H1 (cell line): ENCODE data around the gene MEA1. TPM values are rescaled to one million over a fixed set of nuclear protein-coding genes. Genes with fewer than 3 reads are reported as not detected.

ENCODE experiments used
- CTCF ChIA-PET: fragments of 300-600 bp; sonication (Branson Sonifier 250); formaldehyde crosslinking; loops from one replicate; lab custom pipeline; 2021; ENCODE audit not compliant: partially characterized antibody; lab: Charles Lee
- POLR2A ChIA-PET: fragments of 300-600 bp; sonication (Branson Sonifier 250); formaldehyde crosslinking; loops from one replicate; lab custom pipeline; 2021; ENCODE audit warnings: inconsistent platforms; ENCODE audit not compliant: partially characterized antibody; lab: Charles Lee
- DNase-seq, 2 experiments: peaks; one replicate each; pipeline versions ENCODE4 v3.0.0 to v3.0.0-alpha.2; 2010 to 2022; ENCODE audit warnings: low spot score in 2 of 2, low read depth in 1 of 2, mixed read lengths in 1 of 2
- FAIRE-seq: peaks from 2 replicates; lab custom pipeline; 2011; peaks lifted over from hg19 to GRCh38; lab: Jason Lieb, UNC
- H2AFZ ChIP-seq: 2 replicates; pipeline ENCODE4 v1.8.1; 2012; ENCODE audit warnings: low read length, inconsistent platforms
- H2AK5ac ChIP-seq: 2 replicates; pipeline ENCODE4 v1.6.1; 2013; ENCODE audit warnings: low read depth, low read length
- H2BK120ac ChIP-seq: replicated peaks from 2 replicates; pipeline ENCODE3; 2013; ENCODE audit warnings: low read depth, low read length, inconsistent platforms
- H2BK12ac ChIP-seq: 2 replicates; pipeline ENCODE4 v1.6.1; 2013; ENCODE audit warnings: low read depth, low read length
- H2BK15ac ChIP-seq: 2 replicates; pipeline ENCODE4 v1.6.1; 2013; ENCODE audit warnings: low read length
- H2BK20ac ChIP-seq: 2 replicates; pipeline ENCODE4 v1.6.1; 2013; ENCODE audit warnings: low read length
- H2BK5ac ChIP-seq: 2 replicates; pipeline ENCODE4 v1.6.1; 2013; ENCODE audit warnings: low read depth, low read length
- H3K14ac ChIP-seq: 2 replicates; pipeline ENCODE4 v1.6.1; 2013; ENCODE audit warnings: inconsistent platforms; ENCODE audit not compliant: insufficient read length
- H3K18ac ChIP-seq: 2 replicates; pipeline ENCODE4 v1.6.1; 2013; ENCODE audit warnings: low read length; ENCODE audit errors: extremely low read depth
- H3K23ac ChIP-seq: 2 replicates; pipeline ENCODE4 v1.6.1; 2013; ENCODE audit warnings: inconsistent platforms; ENCODE audit not compliant: insufficient read length
- H3K23me2 ChIP-seq: 2 replicates; pipeline ENCODE4 v1.6.1; 2013; ENCODE audit warnings: low read depth, low read length
- H3K27ac ChIP-seq: 2 replicates; pipeline ENCODE4 v1.6.1; 2011; ENCODE audit warnings: low read depth, low read length, inconsistent platforms
- H3K27me3 ChIP-seq, 4 experiments: replicated peaks in 1 of 4; 1 replicate in 1 of 4; 2 replicates in 3 of 4; pipeline versions ENCODE4 v1.6.1 to v1.8.1; 2011 to 2013; ENCODE audit warnings: low read length in 3 of 4, mild to moderate bottlenecking in 3 of 4, inconsistent platforms in 2 of 4, mixed read lengths in 2 of 4, moderate library complexity in 1 of 4; ENCODE audit not compliant: control insufficient read depth in 3 of 4, insufficient read depth in 3 of 4; ENCODE audit errors: extremely low read depth in 1 of 4
- H3K36me3 ChIP-seq, 4 experiments: 2 replicates each; pipeline versions ENCODE4 v1.6.1 to v1.8.1; 2011 to 2013; ENCODE audit warnings: mild to moderate bottlenecking in 4 of 4, low read length in 3 of 4, moderate library complexity in 2 of 4, control low read depth in 1 of 4, inconsistent platforms in 1 of 4; ENCODE audit not compliant: insufficient read depth in 4 of 4, control insufficient read depth in 2 of 4
- H3K4ac ChIP-seq: replicated peaks from 2 replicates; pipeline ENCODE3; 2013; ENCODE audit warnings: low read length, low read depth, mixed read lengths, inconsistent platforms; ENCODE audit not compliant: insufficient read length
- H3K4me1 ChIP-seq, 4 experiments: replicated peaks in 1 of 4; 1 replicate in 1 of 4; 2 replicates in 3 of 4; pipeline versions ENCODE4 v1.6.1 to v1.8.1; 2011 to 2013; ENCODE audit warnings: low read length in 3 of 4, inconsistent platforms in 2 of 4, mixed read lengths in 1 of 4; ENCODE audit not compliant: insufficient read depth in 4 of 4, control insufficient read depth in 3 of 4
- H3K4me2 ChIP-seq, 2 experiments: 2 replicates each; pipeline versions ENCODE4 v1.6.1 to v1.8.1; 2011 to 2013; ENCODE audit warnings: low read depth in 2 of 2, low read length in 2 of 2, control low read depth in 1 of 2, inconsistent platforms in 1 of 2, mild to moderate bottlenecking in 1 of 2; ENCODE audit not compliant: insufficient read depth in 1 of 2
- H3K4me3 ChIP-seq, 4 experiments: fragments of 200-600, 300-600 bp in 1 of 4; sonication (generic), shearing (Covaris generic), sonication (Bioruptor Twin) in 1 of 4; 2 replicates each; pipeline versions ENCODE4 v1.5.1 to v1.8.1; 2011 to 2016; ENCODE audit warnings: low read length in 4 of 4, low read depth in 3 of 4, control low read depth in 2 of 4, inconsistent platforms in 2 of 4, mild to moderate bottlenecking in 2 of 4, mixed read lengths in 1 of 4, moderate library complexity in 1 of 4; ENCODE audit not compliant: insufficient read depth in 2 of 4; ENCODE audit errors: extremely low read depth in 1 of 4
- H3K56ac ChIP-seq: replicated peaks from 2 replicates; pipeline ENCODE3; 2013; ENCODE audit warnings: low read depth, mild to moderate bottlenecking, mixed read lengths, low read length, inconsistent platforms; ENCODE audit not compliant: insufficient read length
- H3K79me1 ChIP-seq: 2 replicates; pipeline ENCODE4 v1.6.1; 2013; ENCODE audit warnings: low read depth, low read length, control low read depth
- H3K79me2 ChIP-seq, 2 experiments: 2 replicates each; pipeline versions ENCODE4 v1.6.1 to v1.8.1; 2012 to 2013; ENCODE audit warnings: low read length in 2 of 2, mild to moderate bottlenecking in 2 of 2, inconsistent platforms in 1 of 2; ENCODE audit not compliant: insufficient read depth in 2 of 2, control insufficient read depth in 1 of 2
- H3K9ac ChIP-seq, 4 experiments: replicated peaks in 1 of 4; 1 replicate in 1 of 4; 2 replicates in 3 of 4; pipeline versions ENCODE4 v1.6.1 to v1.8.1; 2011 to 2013; ENCODE audit warnings: low read depth in 3 of 4, low read length in 3 of 4, control low read depth in 2 of 4, mild to moderate bottlenecking in 2 of 4, moderate library complexity in 2 of 4, inconsistent platforms in 1 of 4; ENCODE audit errors: extremely low read depth in 1 of 4
- H3K9me3 ChIP-seq, 2 experiments: 2 replicates each; pipeline versions ENCODE4 v1.6.1 to v1.8.1; 2012 to 2013; ENCODE audit warnings: mild to moderate bottlenecking in 2 of 2, moderate library complexity in 2 of 2, control low read depth in 1 of 2, inconsistent platforms in 1 of 2, low read depth in 1 of 2, low read length in 1 of 2, mixed read lengths in 1 of 2; ENCODE audit not compliant: insufficient read depth in 2 of 2
- H4K20me1 ChIP-seq, 2 experiments: replicated peaks in 1 of 2; 2 replicates each; pipeline versions ENCODE3 to v1.8.1; 2011 to 2013; ENCODE audit warnings: inconsistent platforms in 2 of 2, low read length in 2 of 2, mild to moderate bottlenecking in 1 of 2; ENCODE audit not compliant: insufficient read depth in 2 of 2, control insufficient read depth in 1 of 2
- H4K5ac ChIP-seq: 2 replicates; pipeline ENCODE4 v1.6.1; 2013; ENCODE audit warnings: low read length, low read depth, mixed read lengths, inconsistent platforms; ENCODE audit not compliant: insufficient read length
- H4K8ac ChIP-seq: 2 replicates; pipeline ENCODE4 v1.8.0; 2013; ENCODE audit warnings: mild to moderate bottlenecking, moderate library complexity, low read length, inconsistent platforms; ENCODE audit not compliant: insufficient read depth; ENCODE audit errors: extremely low read depth
- H4K91ac ChIP-seq: replicated peaks from 2 replicates; pipeline ENCODE3; 2013; ENCODE audit warnings: low read length, mixed read lengths, inconsistent platforms; ENCODE audit not compliant: insufficient read length
- BRCA1 ChIP-seq: IDR thresholded peaks from 2 replicates; pipeline ENCODE4 v1.6.1; 2012; ENCODE audit warnings: low read depth, low read length, improper control_type of control experiment
- CBX8 ChIP-seq: fragments of 300-800, 300-1000 bp; sonication (generic); IDR thresholded peaks from 2 replicates; pipeline ENCODE4 v1.7.1; 2016; ENCODE audit warnings: low read depth, low read length, borderline replicate concordance
- CEBPB ChIP-seq: IDR thresholded peaks from 2 replicates; pipeline ENCODE4 v1.6.1; 2012; ENCODE audit warnings: low read depth, low read length
- CHD2 ChIP-seq: IDR thresholded peaks from 2 replicates; pipeline ENCODE4 v1.6.1; 2012; ENCODE audit warnings: low read length, improper control_type of control experiment
- KDM4A ChIP-seq: IDR thresholded peaks from one replicate; pipeline ENCODE4 v1.7.1; 2012; ENCODE audit warnings: low read depth, mild to moderate bottlenecking, moderate library complexity, low read length, inconsistent platforms; ENCODE audit not compliant: severe bottlenecking
- RAD21 ChIP-seq, 2 experiments: IDR thresholded peaks in 1 of 2; conservative IDR thresholded peaks in 1 of 2; 2 replicates each; pipeline ENCODE4 v1.6.1; 2011; ENCODE audit warnings: low read depth in 2 of 2, low read length in 2 of 2, improper control_type of control experiment in 1 of 2, inconsistent platforms in 1 of 2, mild to moderate bottlenecking in 1 of 2, moderate library complexity in 1 of 2
- RFX5 ChIP-seq: IDR thresholded peaks from 2 replicates; pipeline ENCODE4 v1.6.1; 2011; ENCODE audit warnings: low read depth, low read length, improper control_type of control experiment, borderline replicate concordance
- SRF ChIP-seq: IDR thresholded peaks from 2 replicates; pipeline ENCODE4 v1.6.1; 2011; ENCODE audit warnings: mild to moderate bottlenecking, low read depth, low read length, moderate library complexity
- TBP ChIP-seq: IDR thresholded peaks from 2 replicates; pipeline ENCODE4 v1.6.1; 2011; ENCODE audit warnings: low read depth, low read length, improper control_type of control experiment
- WGBS, 2 experiments: shearing (Covaris generic) in 1 of 2; methylation state at CpG; one replicate each; pipeline versions ENCODE4 v1.1.6 to v1.1.7; 2013 to 2015; ENCODE audit warnings: low lambda C conversion rate in 2 of 2, mixed read lengths in 2 of 2, inconsistent platforms in 1 of 2, low coverage in 1 of 2, missing lambda C conversion rate in 1 of 2; ENCODE audit not compliant: insufficient replicate concordance in 2 of 2, insufficient coverage in 1 of 2, insufficient read length in 1 of 2; ENCODE audit errors: extremely low coverage in 1 of 2, missing lambda C conversion rate in 1 of 2; 5-methylcytosine and 5-hydroxymethylcytosine counted together
- polyA plus RNA-seq, 7 experiments: library from polyadenylated mRNA; depleted of rRNA in 3 of 7; stranded (reverse) in 5 of 7; unstranded in 2 of 7; fragments of >200 nt in 5 of 7; fragments of 200-250 nt in 2 of 7; gene quantifications; 1 replicate in 5 of 7; 2 replicates in 1 of 7; 4 replicates in 1 of 7; pipeline versions ENCODE4 v1.2.1 to v1.2.3, GENCODE V29; 2011 to 2013; ENCODE audit warnings: missing spikeins in 2 of 7, mixed read lengths in 2 of 7
- total RNA-seq: library from RNA; stranded (reverse); fragmentation: NEBNext Ultra II Directional; extraction: Animal tissue kit (Norgen Biotek cat#: 25700); gene quantifications from 2 replicates; pipeline ENCODE4 v1.2.1, GENCODE V29; 2021
- TF ChIP-seq, protein P1 (sequence below): IDR thresholded peaks from 2 replicates; pipeline ENCODE4 v1.6.1; 2012; ENCODE audit warnings: inconsistent platforms

MEA1 gene
- total and polyA plus RNA-seq, 2 of the 8 experiments (the other 6 are each of a cell fraction or from before 2014, with no cell fraction given): 94.2 to 96.4 TPM

DNA sequence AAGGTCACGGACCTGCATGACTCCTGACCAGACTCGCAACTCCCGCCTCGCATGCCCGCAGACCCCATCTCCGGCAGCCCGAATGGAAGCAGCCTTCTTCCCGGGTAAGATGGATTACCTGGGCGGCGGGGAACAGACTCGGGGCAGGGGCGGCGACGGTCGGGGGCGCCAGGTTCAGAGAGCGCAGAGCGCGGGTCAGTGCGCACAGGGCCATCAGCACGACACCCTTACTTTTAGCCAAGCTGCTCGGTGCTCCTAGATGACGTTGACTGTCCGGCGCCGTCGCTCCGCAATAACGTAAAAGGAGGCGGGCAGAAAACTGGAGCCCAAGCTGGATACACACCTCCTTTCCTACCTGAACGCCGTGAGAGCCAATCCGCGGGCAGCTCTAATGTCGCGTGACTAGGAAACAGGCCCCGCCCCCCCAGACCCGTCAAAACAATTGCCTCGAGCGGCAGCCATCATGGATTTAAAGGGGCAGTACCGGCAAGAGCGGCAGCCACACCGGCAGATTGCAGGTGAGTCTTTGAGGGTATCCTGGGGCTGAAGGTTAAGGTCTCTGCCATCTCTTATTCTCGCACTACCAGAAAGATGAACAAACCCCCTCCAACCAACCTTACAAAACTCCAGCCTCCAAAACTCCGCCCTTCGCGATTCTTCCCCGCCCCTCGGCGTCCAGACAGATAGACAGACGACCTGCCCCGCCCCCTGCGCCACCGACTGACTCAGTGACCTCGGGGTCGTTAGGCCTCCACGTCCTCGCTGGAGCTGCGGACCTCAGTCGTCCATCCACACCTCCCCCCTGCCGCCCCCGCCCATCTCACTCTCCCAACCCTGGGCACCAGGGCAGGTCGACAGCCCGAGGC is 45.7 kb upstream of the MEA1 start, which contains the start of the genes KLC4 and MRPL2:
Gene KLC4 (plus strand): TSS at position 464 of the 866 bp plus-strand sequence. CDS start 1,705 bp downstream, outside the sequence.
Gene MRPL2 (minus strand): TSS at position 267 of the 866 bp plus-strand sequence. CDS start 53 bp downstream, at position 214.
- ChIA-PET CTCF (interaction anchor here (0.5 to 3.1 kb wide), 10 partner anchors 7 to 166 kb away, joined by 3 to 20 read pairs (median 4); no protein-coding TSS in a partner anchor), POLR2A (interaction anchor here (0.6 to 3.5 kb wide), 32 partner anchors 8 to 310 kb away, joined by 3 to 19 read pairs (median 4); partner anchors contain the start of genes CNPY3, DNPH1, KLHDC3 and MEA1)
- no peak within 1 kb of the TSS for H3K23ac ChIP-seq
- peak within 1 kb of the TSS; percentile 82 to 92 (median 91) for H3K9ac ChIP-seq
- H3K56ac ChIP-seq: peak within 1 kb of the TSS; percentile 55
- peak within 1 kb of the TSS; percentile 90 to 99 (median 98) for H3K4me3 ChIP-seq
- H2BK15ac ChIP-seq: no peak within 1 kb of the TSS; the same call in 1 of the 2 replicates
- H2BK12ac ChIP-seq: peak within 1 kb of the TSS; percentile 18; the same call in 1 of the 2 replicates
- H3K23me2 ChIP-seq: peaks cover 10% of the 10 kb centered on the region; the same call in 1 of the 2 replicates
- peak within 1 kb of the TSS; percentile 74 to 92 for H3K4me2 ChIP-seq
- no peak within 1 kb of the TSS for H3K14ac ChIP-seq
- H4K20me1 ChIP-seq: no peaks in the 10 kb centered on the region
- H4K5ac ChIP-seq: peak within 1 kb of the TSS; percentile 88
- peak within 1 kb of the TSS; percentile 95; the same call in 1 of the 2 replicates for H2AFZ ChIP-seq
- peak within 1 kb of the TSS; percentile 86; the same call in 1 of the 2 replicates for H3K18ac ChIP-seq
- peaks cover 6 to 16% of the 10 kb centered on the region in 2 experiments; a peak in 3 of 4 replicates for H3K79me2 ChIP-seq
- H4K91ac ChIP-seq: peak within 1 kb of the TSS; percentile 67
- 1% methylated on average over 54 of the region's 64 CpGs; no CpG with 5 or more reads in 1 of the 2 experiments for WGBS, 2 experiments
- H2AK5ac ChIP-seq: no peak within 1 kb of the TSS; the same call in 1 of the 2 replicates
- peaks cover 4 to 10% (median 5%) of the 10 kb centered on the region in 4 experiments; a peak in 5 of 7 replicates for H3K4me1 ChIP-seq
- H3K9me3 ChIP-seq: no peaks in the 10 kb centered on the region
- peak within 1 kb of the TSS; percentile 89 for H3K27ac ChIP-seq
- H3K4ac ChIP-seq: no peak within 1 kb of the TSS
- H2BK20ac ChIP-seq: no peak within 1 kb of the TSS
- FAIRE-seq (peak; percentile 36), DNase-seq (peak; percentile 94 to 99)
- H3K79me1 ChIP-seq: peaks cover 14% of the 10 kb centered on the region
- no peaks in the 10 kb centered on the region for H3K27me3 ChIP-seq
- no peak within 1 kb of the TSS for H2BK120ac ChIP-seq
- peak within 1 kb of the TSS; percentile 94 for H4K8ac ChIP-seq
- H2BK5ac ChIP-seq: peak within 1 kb of the TSS; percentile 81
- H3K36me3 ChIP-seq: peaks cover 3 to 16% (median 11%) of the 10 kb centered on the region in 4 experiments; a peak in 6 of 8 replicates
- TF ChIP-seq RFX5 (peak; percentile 24; the same call in 1 of the 2 replicates), SRF (peak; percentile 89), CEBPB (no peak), RAD21 (IDR thresholded peaks at IDR 0.05 in 1 of 2, conservative IDR thresholded peaks at IDR 0.05 in 1 of 2; ENCODE audit: low read depth in 2 of 2, low read length in 2 of 2) (0 out of 4 replicates have a peak, but pooled peaks of 1 of the 2 experiments have one; percentile 8), CBX8 (no peak), TBP (peak; percentile 89), BRCA1 (peak; percentile 42; the same call in 1 of the 2 replicates), KDM4A (peak; percentile 100), CHD2 (peak; percentile 63)
- TF ChIP-seq, protein P1, sequence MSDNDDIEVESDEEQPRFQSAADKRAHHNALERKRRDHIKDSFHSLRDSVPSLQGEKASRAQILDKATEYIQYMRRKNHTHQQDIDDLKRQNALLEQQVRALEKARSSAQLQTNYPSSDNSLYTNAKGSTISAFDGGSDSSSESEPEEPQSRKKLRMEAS: peak; percentile 74
